Heart left ventricle (tissue), 13 donors: ENCODE measurements around the gene MFSD1.

ENCODE experiments used
- CTCF ChIP-seq, 12 donors: fragments of 200-600 bp; sonication (generic) in 4 of 12; IDR thresholded peaks; one replicate each; pipeline versions ENCODE4 v1.5.0 to v1.8.0; 2018 to 2022; ENCODE audit warnings: antibody characterized with exemption in 12 of 12, mild to moderate bottlenecking in 5 of 12
- POLR2A ChIP-seq, 2 donors: fragments of 450-650 bp; IDR thresholded peaks; one replicate each; pipeline ENCODE4 v1.6.1; 2017; ENCODE audit warnings: antibody characterized with exemption in 2 of 2, mild to moderate bottlenecking in 2 of 2, moderate library complexity in 2 of 2
- donor health status: ischemic (EF 13 %, LVEDD 7.1; RV severe dilation, severe dysfunction).
- donor health status: DM: no; HTN: yes; CAD: no.
- donor health status: DM: no; HTN: no; CAD: no.
- donor health status: ischemic (EF 25% LVEDD 6.9; RV normal size, moderate dysfunction).
- donor health status: ischemic (EF 25% LVEDD 5.7; RV mildly dilated, moderate dysfunction).
- donor health status: ischemic (EF 35%, LVEDD 5.7; RV mildly dilated, moderate dysfunction).
- donor health status: nonischemic (EF 11% LVEDD 7.7; RV severe dilation, severe dysfunction).
- donor health status: DM: yes; HTN: yes; CAD: no.
- donor health status: PGD.
- donor health status: ischemic (EF 29% LVEDD 5.4; RV normal size, mild dysfunction).
- donor health status: nonischemic (EF 23%, LVEDD 6.1; RV moderate dilation, normal function).

- no peak for TF ChIP-seq CTCF (IDR thresholded peaks at IDR 0.05)
- no peak for TF ChIP-seq POLR2A (IDR thresholded peaks at IDR 0.05)
These were observed 13.4 kb upstream of the MFSD1 start for GRCh38 chr3:158788446-158788845.
